ENCODE results near the gene XPC. TPM values are rescaled to one million over a fixed set of nuclear protein-coding genes. Genes with fewer than 3 reads are reported as not detected.

The XPC gene
- total and polyA plus RNA-seq, 7 donors, result 5.3 to 19.5 (median 15.1) TPM

GRCh38 chr3:14179795-14180194, 1.4 kb upstream of the XPC start:
- TF ChIP-seq CTCF (IDR thresholded peaks at IDR 0.05), result no peak
- DNase-seq (no peak), ATAC-seq (no peak)
- peak overlapping the region; percentile 91 for H3K4me3 ChIP-seq
- H3K4me1 ChIP-seq, result peaks cover 18% of the 10 kb centered on the region
- H3K27me3 ChIP-seq (ENCODE audit: insufficient read depth in 3 of 3, low read length in 2 of 3), result no peaks in the 10 kb centered on the region
- peaks cover 0 to 33% of the 10 kb centered on the region in 2 donors for H3K36me3 ChIP-seq (ENCODE audit: insufficient read depth in 1 of 2, low read depth in 1 of 2)
- intact Hi-C loops (cut with DNase I), result loop anchor here (2.0 to 5.0 kb wide), 3 partner anchors 37 to 55 kb away; partner anchors contain the start of genes TMEM43 (in 2 of the 2) and CHCHD4 (in 1 of the 2)
- WGBS, 3 donors, result 99 to 100% (median 100%) methylated on average over 1 of the region's 1 CpG
- no peak overlapping the region for H3K27ac ChIP-seq
- H3K9me3 ChIP-seq, result no peaks in the 10 kb centered on the region

- DNase-seq (no peak), ATAC-seq (no peak)
- peaks cover 18% of the 10 kb centered on the region for H3K4me1 ChIP-seq
- H3K36me3 ChIP-seq (ENCODE audit: insufficient read depth in 1 of 2, low read depth in 1 of 2), result peaks cover 0 to 28% of the 10 kb centered on the region in 2 donors
- peak overlapping the region; percentile 96 for H3K27ac ChIP-seq
- intact Hi-C loops (cut with DNase I), result loop anchor here (2.0 to 5.0 kb wide), 3 partner anchors 37 to 54 kb away; partner anchors contain the start of genes TMEM43 (in 2 of the 2) and CHCHD4 (in 1 of the 2)
- 4 to 8% (median 6%) methylated on average over 3 of the region's 3 CpGs for WGBS, 3 donors
- no peaks in the 10 kb centered on the region for H3K9me3 ChIP-seq
- TF ChIP-seq CTCF (IDR thresholded peaks at IDR 0.05), result no peak
- H3K4me3 ChIP-seq, result peak overlapping the region; percentile 91
- H3K27me3 ChIP-seq (ENCODE audit: insufficient read depth in 3 of 3, low read length in 2 of 3), result no peaks in the 10 kb centered on the region
These were observed 689 bp upstream of the XPC start for GRCh38 chr3:14179114-14179465.

GRCh38 chr3:14177580-14178246, 688 bp downstream of the XPC start:
- intact Hi-C loops (cut with DNase I), result loop anchor here (2.0 to 5.0 kb wide), 3 partner anchors 35 to 53 kb away; partner anchors contain the start of genes TMEM43 (in 2 of the 2) and CHCHD4 (in 1 of the 2)
- peak; percentile 41 to 54 (median 48) for ATAC-seq
- no peak for TF ChIP-seq CTCF (IDR thresholded peaks at IDR 0.05)

GRCh38 chr3:14175383-14176037, 2.9 kb downstream of the XPC start:
- ATAC-seq, result no peak
- H3K4me1 ChIP-seq, result peaks cover 18% of the 10 kb centered on the region
- no peaks in the 10 kb centered on the region for H3K9me3 ChIP-seq
- no peak for DNase-seq
- no peak overlapping the region for H3K4me3 ChIP-seq
- no peaks in the 10 kb centered on the region for H3K27me3 ChIP-seq (ENCODE audit: insufficient read depth in 3 of 3, low read length in 2 of 3)
- no peak for TF ChIP-seq CTCF (IDR thresholded peaks at IDR 0.05)
- intact Hi-C loops (cut with DNase I), result loop anchor here (5.0 kb wide), 2 partner anchors 33 to 48 kb away; partner anchors contain the start of gene TMEM43 (in 1 of the 2)
- H3K36me3 ChIP-seq (ENCODE audit: insufficient read depth in 1 of 2, low read depth in 1 of 2), result peaks cover 7 to 23% of the 10 kb centered on the region in 2 donors
- H3K27ac ChIP-seq, result no peak overlapping the region
- 76 to 84% (median 82%) methylated on average over 3 of the region's 3 CpGs for WGBS, 3 donors

More at GRCh38 chr3:14177580-14178246, 688 bp downstream of the XPC start:
- H3K36me3 ChIP-seq (ENCODE audit: insufficient read depth in 1 of 2, low read depth in 1 of 2), result peaks cover 0 to 17% of the 10 kb centered on the region in 2 donors
- DNase-seq, result no peak
- WGBS, 3 donors, result 6 to 7% (median 7%) methylated on average over 10 of the region's 10 CpGs
- H3K4me1 ChIP-seq, result peaks cover 18% of the 10 kb centered on the region
- peak overlapping the region; percentile 91 for H3K4me3 ChIP-seq
- H3K27me3 ChIP-seq (ENCODE audit: insufficient read depth in 3 of 3, low read length in 2 of 3), result no peaks in the 10 kb centered on the region
- no peaks in the 10 kb centered on the region for H3K9me3 ChIP-seq
- peak overlapping the region; percentile 96 for H3K27ac ChIP-seq

Measured in psoas muscle (tissue), 8 donors.